A204.1 (cell line): Measurements from ENCODE around the gene EMC7.

Experiments used
- FAIRE-seq: peaks from 2 replicates; lab custom pipeline; 2012; peaks lifted over from hg19 to GRCh38; lab: Jason Lieb, UNC

Gene EMC7

DNA sequence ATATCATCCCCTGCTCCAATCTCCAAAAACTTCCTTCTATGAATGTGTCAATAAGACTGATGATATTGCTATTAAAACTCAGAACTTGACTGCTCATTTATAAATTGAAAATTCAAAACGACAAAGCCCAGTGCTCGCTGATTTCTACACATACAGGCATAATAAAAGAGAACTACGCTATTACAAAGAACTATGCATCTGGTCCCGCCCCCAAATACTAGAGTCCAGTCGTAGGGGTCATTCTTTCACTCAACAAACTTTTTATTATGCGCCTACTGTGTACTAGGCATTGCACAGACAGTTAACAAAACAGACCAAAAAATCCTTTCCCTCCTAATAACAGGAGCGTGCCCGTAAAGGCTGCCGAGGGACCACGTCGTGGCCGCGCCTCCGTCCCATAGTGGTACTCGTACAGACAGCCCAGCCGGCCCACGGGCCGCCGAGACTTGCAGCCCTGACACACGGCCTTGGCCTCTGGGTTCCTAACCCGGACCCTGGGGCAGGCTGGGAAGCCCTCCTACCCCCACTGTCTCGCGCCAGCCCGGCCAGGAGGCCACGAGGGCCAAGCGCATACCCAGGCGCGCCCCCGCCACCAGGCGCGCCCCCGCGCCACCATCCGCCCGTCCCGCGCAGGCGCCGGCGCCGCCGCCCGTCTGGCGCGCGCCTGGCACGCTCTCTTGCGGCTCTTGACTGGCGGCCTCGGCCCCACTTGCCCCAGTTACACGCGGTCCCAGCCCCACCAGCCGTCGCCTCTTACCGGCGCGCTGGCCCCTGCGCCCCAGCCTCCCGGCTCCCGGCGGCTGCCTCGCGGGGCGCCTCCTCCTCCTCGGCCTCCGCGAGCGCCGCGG lies 63.4 kb downstream of the EMC7 start:
- FAIRE-seq, result no peak
